ENCODE results near the gene TMEM120A.

- TF ChIP-seq CSDC2 (CRISPR knock-in tag; IDR thresholded peaks at IDR 0.05) = no peak
- TF ChIP-seq TCF4 (CRISPR knock-in tag; IDR thresholded peaks at IDR 0.05; ENCODE audit: borderline replicate concordance) = no peak
- no peak for TF ChIP-seq ZFP30 (CRISPR knock-in tag; IDR thresholded peaks at IDR 0.05)
- no peak for TF ChIP-seq ZFP3 (CRISPR knock-in tag; IDR thresholded peaks at IDR 0.05)
- no peak for TF ChIP-seq ZNF565 (CRISPR knock-in tag; conservative IDR thresholded peaks at IDR 0.05; ENCODE audit: low read depth)
- no peak for TF ChIP-seq CREB5 (CRISPR knock-in tag; IDR thresholded peaks at IDR 0.05; ENCODE audit: low read depth)
- TF ChIP-seq PPARA (CRISPR knock-in tag; IDR thresholded peaks at IDR 0.05; ENCODE audit: borderline replicate concordance) = no peak
- TF ChIP-seq PATZ1 (CRISPR knock-in tag; IDR thresholded peaks at IDR 0.05; ENCODE audit: borderline replicate concordance) = no peak
- TF ChIP-seq ESRRG (CRISPR knock-in tag; IDR thresholded peaks at IDR 0.05) = no peak
Measured at GRCh38 chr7:75996476-75996875, 2.1 kb upstream of the TMEM120A start.

Data from SK-N-SH treated with all-trans-retinoic acid at 6 μM for 48 hours (cell line).